Dedifferentiated amniotic fluid mesenchymal stem cell (primary cell): Measurements from ENCODE around the gene TNS2.
A peak's percentile ranks its signal among the peaks of the same experiment; 100 is the strongest.

Source experiments
- DNase-seq: peaks from one replicate; pipeline ENCODE4 v3.0.0-alpha.2; 2016; ENCODE audit errors: extremely low spot score

Gene TNS2

DNA sequence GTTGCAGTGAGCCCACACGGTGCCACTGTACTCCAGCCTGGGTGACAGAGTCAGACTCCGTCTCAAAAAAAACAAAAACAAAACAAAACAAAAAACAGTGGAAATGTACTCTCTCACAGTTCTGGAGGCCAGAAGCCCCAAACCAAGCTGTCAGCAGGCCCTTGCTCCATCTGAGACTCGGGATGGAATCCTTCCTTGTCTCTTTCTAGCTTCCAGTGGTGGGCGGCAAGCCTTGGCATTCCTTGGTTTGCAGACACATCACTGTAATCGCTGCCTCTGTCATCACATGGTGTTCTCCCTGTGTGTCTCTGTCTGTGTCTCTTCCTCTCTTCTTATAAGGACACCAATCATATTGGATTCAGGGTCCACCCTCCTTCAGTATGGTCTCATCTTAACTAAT is 6.4 kb downstream of the TNS2 start:
- no peak for DNase-seq

DNA sequence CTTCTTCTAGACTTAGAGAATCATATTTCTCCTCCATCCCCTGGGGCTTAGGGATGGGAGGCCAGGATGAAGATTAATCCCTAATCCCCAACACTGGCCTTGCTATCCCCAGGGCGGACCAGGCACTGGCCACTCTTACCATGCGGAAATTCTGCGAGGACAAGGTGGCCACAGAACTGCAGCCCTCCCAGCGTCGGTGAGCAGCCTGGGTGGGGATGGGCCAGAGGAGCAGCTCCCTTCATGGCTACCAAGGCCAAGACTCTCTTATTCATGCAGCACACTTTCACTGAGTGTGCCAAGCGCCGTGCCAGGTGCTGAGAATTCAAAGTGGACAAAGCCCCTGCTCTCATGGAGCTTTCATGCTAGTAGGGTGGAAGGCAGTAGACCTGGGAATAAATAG is 7.0 kb downstream of the TNS2 start:
- DNase-seq = no peak

DNA sequence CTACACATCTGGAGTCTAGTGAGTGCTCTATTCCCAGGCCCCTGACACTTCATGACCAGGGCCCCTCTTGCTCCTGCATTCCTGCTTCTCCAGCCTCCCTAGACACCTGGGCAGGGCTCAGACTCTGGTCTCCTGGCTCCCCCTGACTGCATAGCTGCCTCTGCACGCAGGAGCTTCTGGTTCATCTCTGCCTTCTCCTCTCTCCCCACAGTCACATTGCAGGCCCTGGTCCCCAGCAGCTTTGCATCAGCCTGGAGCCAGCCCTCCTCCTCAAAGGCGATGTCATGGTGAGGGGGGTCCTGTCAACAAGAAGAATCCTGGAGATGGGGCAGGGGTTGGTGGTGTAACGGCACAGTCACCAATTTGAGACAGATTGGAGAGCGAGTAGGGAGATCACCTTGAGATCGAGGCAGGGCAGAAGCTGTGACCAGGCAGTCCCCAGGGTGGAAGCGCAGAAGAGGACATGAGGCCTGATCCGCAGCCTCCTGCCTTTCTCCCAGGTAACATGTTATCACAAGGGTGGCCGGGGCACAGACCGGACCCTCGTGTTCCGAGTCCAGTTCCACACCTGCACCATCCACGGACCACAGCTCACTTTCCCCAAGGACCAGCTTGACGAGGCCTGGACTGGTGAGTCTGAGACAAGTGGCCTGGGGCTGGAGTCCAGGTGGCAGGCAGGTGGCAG is 8.1 kb downstream of the TNS2 start:
- no peak for DNase-seq

DNA sequence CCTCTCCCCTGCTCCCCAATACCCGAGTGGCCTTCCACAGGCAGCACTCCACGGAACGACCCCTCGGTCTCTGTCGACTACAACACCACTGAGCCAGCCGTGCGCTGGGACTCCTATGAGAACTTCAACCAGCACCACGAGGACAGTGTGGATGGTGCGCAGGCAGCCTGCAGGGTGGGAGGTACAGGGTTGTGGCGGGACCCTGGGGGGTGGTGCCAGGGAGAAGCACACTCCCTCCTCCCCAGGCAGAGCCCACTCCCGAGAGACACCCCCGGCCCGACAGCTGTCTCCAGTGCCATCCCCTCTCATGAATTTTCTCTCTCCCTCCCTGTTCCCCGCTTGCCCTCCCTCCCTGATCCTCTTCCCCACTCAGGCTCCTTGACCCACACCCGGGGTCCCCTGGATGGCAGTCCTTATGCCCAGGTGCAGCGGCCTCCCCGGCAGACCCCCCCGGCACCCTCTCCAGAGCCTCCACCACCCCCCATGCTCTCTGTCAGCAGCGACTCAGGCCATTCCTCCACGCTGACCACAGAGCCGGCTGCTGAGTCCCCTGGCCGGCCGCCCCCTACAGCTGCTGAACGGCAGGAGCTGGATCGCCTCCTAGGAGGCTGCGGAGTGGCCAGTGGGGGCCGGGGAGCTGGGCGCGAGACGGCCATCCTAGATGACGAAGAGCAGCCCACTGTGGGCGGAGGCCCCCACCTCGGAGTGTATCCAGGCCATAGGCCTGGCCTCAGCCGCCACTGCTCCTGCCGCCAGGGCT is 9.0 kb downstream of the TNS2 start:
- no peak for DNase-seq

DNA sequence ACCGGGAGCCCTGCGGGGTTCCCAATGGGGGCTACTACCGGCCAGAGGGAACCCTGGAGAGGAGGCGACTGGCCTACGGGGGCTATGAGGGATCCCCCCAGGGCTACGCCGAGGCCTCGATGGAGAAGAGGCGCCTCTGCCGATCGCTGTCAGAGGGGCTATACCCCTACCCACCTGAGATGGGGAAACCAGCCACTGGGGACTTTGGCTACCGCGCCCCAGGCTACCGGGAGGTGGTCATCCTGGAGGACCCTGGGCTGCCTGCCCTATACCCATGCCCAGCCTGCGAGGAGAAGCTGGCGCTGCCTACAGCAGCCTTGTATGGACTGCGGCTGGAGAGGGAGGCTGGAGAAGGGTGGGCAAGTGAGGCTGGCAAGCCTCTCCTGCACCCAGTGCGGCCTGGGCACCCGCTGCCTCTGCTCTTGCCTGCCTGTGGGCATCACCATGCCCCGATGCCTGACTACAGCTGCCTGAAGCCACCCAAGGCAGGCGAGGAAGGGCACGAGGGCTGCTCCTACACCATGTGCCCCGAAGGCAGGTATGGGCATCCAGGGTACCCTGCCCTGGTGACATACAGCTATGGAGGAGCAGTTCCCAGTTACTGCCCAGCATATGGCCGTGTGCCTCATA is 9.7 kb downstream of the TNS2 start:
- DNase-seq = no peak

DNA sequence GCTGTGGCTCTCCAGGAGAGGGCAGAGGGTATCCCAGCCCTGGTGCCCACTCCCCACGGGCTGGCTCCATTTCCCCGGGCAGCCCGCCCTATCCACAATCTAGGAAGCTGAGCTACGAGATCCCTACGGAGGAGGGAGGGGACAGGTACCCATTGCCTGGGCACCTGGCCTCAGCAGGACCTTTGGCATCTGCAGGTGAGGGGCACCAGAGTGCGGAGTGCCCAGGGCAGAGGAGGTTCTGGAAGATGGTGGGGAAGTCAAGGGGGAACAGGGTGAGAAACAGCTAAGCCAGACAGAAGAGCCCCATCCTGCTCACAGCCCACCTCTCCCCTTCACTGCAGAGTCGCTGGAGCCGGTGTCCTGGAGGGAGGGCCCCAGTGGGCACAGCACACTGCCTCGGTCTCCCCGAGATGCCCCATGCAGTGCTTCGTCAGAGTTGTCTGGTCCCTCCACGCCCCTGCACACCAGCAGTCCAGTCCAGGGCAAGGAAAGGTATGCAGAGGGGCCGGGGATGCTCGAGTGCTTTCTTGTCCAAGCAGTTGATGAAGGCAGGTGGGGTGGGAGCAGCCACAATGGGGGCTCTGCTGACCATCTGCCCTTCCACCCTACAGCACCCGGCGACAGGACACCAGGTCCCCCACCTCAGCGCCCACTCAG is 10.3 kb downstream of the TNS2 start:
- DNase-seq = no peak

DNA sequence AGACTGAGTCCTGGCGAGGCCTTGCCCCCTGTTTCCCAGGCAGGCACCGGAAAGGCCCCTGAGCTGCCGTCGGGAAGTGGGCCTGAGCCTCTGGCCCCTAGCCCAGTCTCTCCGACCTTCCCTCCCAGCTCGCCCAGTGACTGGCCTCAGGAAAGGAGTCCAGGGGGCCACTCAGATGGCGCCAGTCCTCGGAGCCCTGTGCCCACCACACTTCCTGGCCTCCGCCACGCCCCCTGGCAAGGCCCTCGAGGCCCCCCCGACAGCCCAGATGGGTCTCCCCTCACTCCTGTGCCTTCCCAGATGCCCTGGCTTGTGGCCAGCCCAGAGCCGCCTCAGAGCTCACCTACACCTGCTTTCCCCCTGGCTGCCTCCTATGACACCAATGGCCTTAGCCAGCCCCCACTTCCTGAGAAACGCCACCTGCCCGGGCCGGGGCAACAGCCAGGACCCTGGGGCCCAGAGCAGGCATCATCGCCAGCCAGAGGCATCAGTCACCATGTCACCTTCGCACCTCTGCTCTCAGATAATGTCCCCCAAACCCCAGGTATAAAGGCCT is 10.9 kb downstream of the TNS2 start:
- no peak for DNase-seq

DNA sequence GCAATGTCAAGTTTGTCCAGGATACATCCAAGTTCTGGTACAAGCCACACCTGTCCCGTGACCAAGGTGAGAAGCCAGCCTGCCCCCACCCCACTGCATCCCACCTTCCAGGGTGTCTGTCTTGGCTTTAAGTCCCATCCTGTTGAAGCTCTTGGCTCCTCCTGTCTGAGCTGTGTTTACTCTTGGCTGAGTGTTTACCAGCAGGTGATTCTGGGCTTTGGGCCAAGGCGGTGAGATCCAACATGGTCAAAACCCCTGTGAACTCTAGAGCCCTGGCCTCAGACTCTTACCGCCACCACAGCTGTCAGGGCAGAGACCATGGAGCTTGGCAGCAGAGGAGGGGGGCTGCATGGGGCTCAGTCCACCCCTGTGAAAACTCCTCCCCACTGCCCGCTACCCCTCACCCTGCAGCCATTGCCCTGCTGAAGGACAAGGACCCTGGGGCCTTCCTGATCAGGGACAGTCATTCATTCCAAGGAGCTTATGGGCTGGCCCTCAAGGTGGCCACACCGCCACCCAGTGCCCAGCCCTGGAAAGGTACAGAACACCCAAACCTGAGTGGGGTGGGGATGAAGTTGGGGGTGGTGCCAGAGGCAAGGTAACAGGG is 11.6 kb downstream of the TNS2 start:
- no peak for DNase-seq

DNA sequence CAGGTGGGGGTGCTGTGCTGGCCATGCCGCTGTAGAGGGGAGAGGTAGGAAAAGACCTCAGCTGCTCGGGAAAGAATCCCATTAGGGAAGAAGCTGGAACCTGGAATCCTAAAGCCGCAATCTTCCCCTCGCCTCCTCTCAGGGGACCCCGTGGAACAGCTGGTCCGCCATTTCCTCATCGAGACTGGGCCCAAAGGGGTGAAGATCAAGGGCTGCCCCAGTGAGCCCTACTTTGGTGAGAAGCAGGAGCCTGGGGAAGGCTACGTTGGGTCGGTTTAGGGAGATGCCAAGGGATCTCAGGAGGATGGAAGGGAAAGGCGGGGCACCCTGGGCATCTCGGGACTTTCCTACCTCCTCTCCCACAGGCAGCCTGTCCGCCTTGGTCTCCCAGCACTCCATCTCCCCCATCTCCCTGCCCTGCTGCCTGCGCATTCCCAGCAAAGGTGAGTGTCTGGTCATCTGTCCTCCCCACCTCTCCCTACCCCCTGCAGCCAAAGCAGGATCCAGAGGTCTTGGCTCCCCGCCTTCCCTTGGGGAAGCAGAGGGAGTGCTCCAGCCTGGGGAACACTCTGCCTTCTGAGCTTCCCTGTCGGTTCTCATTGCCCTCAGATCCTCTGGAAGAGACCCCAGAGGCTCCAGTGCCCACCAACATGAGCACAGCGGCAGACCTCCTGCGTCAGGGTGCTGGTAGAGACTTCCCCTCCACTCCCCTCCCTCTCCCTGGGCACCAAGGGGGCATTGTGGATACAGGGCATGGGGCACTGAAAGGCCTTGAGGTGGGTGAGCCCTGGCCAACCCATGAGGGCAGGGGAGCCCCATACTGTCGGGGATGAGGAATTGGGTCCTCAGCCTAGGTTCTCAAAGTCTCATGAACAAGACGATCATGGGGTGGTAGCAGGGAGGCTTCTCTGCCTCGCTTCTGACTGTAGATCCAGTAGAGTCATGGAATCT is 12.4 kb downstream of the TNS2 start:
- DNase-seq = no peak

DNA sequence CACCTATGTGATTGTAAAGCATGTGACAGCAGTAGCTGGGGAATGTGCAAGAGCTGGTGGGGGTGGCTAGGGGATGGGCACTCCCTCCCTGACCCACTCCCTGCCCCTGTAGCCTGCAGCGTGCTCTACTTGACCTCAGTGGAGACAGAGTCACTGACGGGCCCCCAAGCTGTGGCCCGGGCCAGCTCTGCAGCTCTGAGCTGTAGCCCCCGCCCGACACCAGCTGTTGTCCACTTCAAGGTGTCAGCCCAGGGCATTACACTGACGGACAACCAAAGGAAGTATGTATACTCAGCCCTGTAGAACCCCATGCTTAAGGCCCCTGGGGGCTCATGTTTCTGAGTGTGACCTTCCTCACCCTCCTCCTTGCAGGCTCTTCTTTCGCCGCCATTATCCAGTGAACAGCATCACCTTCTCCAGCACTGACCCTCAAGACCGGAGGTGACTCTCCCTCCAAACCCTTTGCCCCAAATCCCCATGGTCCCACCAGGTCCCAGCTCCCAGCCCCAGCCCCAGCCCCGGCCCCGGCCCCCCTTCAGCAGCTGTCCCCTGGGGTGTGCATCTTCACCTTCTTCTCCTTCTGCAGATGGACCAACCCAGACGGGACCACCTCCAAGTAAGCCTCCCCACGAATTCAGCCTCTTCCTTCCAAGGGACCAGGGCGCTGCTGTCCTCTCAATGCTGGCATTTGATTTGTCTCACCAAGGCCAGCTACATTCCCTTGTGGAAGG is 13.3 kb downstream of the TNS2 start:
- DNase-seq = no peak

DNA sequence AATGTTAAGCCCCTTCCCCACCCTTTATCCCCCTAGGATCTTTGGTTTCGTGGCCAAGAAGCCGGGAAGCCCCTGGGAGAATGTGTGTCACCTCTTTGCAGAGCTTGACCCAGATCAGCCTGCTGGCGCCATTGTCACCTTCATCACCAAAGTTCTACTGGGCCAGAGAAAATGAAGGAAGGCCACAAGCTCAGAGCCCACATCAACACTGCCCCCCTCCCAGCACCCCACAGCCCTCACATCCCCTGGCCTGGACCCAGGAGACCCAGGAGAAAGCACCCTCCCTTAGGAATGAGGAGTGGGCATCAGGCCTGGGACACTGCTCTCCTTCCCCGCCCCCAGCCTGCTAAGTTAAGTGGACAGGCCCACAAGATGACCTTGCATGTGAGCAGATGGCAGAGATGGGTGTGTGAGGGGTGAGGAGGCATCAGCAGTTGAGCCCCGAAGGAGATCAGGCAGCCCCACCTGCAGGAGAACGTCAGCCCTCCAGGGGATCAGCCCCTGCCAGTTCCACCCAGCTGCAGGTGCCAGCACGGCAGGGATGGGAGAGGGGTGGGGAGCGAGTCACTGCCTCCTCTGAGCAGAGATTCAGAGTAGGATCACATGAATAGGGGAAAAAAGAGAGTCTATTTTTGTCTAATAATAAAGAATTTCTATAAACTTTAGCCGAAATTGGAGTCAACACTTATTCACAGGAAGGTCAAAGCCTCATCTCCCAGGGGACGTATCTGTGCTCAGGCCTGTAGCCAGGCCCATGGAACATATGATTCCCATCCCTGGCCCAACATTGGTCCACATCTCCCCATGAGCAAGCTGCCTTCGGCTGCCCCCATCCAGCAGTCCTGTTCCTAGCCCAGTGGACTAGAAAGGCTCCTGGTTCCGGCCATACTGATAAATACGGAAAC is 14.1 kb downstream of the TNS2 start:
- no peak for DNase-seq

DNA sequence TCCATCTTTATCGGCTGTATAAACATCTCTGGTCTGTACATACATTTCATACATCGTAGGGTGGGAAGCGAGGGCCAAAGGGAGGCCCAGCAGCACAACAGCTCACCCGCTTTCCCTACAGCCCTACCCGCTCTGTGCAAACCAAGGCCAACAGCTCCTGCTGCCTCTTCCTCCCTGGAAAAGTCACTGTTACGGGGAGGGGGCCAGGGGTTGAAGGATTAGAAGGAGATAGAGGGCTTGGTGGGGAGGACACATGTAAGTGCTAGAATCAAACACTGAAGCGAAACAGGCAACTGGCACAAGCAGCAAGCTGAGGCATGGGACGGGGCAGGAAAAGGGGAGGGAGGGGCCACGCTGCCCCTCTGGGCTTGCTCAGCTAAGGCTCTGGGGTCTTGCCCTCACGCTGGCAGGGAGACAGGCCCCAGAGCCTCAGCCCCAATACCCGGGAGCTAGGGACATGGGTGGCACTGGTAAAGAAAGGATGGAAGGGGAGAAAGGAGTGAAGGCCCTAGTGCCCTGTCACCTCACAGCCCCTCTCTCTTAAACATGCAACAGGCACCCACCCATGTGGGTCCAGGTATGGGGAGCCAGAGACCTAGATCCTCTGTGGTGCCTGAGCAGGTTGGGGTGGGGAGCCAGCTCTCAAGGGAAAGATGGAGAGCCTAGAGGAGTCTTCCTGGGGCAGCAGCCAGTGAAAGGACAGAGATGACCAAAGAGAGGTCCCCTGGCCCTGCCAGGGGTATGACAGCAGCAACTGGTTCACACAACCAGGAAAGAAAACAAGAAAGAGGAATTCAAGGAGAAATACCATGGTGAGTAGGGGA is 15.0 kb downstream of the TNS2 start:
- DNase-seq = no peak

DNA sequence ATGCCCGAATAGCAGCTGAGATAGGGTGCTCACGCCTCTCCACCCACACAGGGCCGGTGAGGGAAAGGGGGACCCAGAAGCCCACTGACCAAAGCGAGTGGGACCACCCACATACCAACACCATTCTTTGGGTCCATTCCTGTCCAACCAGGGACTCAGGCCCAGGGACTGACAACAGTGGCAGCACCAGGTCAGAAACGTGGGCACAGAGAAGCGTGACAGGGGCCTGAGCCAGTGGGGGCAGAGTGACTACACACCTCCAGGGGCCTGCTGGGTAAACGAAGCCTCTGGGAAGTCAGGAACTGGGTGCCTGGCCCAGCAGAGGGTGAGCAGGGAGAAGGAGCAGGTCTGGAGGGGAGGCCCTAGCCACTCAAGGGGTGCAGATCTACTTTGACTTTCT is 15.6 kb downstream of the TNS2 start:
- no peak for DNase-seq

DNA sequence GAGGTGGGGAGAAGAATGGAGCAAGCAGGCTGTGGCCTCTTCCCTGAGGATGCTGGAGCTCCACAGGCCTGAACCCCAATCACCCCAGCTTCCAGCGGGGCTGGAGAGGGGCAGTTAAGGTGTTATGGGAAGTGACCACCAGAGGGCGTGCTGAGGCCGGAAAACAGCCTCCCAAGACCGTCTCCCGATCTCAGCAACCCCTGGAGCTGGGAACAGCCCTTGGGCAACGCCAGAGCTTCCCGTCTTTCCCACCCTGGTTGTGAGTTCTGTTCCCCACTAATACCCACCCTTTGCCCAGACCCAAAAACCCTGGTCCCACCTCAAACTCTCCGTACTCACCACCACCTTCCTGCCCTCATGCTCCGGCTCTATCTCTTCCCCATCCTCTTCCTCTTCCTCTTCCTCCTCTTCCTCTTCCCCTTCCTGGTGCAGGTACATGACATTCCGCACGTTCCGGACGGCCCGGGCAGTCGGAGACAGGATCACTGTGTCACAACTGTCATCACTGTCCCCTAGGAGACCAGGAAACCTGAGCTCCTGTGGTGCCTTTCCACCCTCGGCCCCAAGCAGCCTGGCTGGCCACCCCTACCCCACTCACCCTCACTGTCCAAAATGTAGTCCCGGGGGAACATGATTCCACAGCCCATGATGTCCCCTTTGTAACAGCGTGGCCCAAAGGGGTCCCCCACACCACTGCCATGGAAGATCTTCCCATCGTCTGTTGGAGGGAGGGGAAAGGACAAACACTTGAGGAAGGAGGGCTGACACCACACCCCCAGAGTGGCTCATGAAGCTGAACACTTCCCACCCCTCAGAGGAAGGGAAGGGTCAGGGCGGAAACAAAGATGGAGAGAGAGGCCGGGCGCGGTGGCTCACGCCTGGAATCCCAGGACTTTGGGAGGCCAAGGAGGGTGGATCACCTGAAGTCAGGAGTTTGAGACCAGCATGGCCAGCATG is 16.4 kb downstream of the TNS2 start:
- peak; percentile 71 for DNase-seq

DNA sequence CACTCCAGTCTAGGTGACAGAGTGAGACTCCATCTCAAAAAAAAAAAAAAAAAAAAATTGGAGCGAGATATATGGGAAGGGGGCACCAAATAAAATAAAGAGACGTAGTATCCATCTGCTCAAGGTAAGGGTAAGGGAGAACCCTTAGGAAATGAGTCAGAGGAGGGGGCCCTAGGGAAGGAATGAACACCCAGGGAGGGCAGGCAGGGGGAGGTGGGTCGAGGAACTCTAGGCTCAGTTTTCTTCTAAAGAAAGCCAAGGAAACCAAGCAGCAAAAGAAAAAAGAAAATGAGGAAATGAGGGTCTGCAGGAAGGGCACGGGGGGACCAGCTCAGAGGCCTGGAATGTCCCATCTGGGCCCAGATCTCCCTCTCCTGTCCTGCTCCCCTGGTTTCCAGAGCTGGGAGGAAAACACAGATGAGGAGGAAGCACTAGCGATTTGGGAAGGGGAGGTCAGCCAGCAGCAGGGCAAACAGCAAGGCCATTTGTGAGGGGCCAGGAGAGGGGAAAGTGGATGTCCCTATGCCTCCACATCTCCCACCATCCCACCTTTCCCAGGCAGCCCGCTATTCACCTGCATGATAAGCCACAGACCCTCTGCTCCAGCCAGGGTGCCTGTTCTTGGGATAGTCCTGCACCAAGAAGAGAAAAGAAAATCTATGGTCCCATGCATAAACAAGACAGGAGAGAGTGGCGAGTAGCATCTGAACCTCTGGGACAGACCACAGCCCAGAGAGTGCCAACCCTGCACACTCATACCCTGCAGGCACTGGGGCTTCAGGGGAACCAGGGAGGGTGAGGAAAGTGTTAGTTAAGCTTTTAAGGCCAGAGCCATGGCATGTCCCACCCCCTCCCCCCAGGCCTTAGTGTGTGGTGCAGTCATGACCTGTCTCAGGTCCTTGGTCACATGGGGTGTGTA is 17.5 kb downstream of the TNS2 start:
- DNase-seq = no peak
